ENCODE measurements around the gene SFT2D3. TPM values are rescaled to one million over a fixed set of nuclear protein-coding genes. Genes with fewer than 3 reads are reported as not detected.
A peak's percentile ranks its signal among the peaks of the same experiment; 100 is the strongest.
"Not testable (repeated sequence)": the region's sequence is repeated elsewhere in the genome, so short reads cannot be mapped to it uniquely, and the experiment has no call there.

Gene SFT2D3
- total RNA-seq, 1 experiment from 2014 or later: 3.1 TPM

GRCh38 chr2:127743477-127744026, 42.3 kb downstream of the SFT2D3 start:
- TF ChIP-seq CEBPB (IDR thresholded peaks at IDR 0.05; ENCODE audit: low read depth): no peak
- TF ChIP-seq, protein P1, sequence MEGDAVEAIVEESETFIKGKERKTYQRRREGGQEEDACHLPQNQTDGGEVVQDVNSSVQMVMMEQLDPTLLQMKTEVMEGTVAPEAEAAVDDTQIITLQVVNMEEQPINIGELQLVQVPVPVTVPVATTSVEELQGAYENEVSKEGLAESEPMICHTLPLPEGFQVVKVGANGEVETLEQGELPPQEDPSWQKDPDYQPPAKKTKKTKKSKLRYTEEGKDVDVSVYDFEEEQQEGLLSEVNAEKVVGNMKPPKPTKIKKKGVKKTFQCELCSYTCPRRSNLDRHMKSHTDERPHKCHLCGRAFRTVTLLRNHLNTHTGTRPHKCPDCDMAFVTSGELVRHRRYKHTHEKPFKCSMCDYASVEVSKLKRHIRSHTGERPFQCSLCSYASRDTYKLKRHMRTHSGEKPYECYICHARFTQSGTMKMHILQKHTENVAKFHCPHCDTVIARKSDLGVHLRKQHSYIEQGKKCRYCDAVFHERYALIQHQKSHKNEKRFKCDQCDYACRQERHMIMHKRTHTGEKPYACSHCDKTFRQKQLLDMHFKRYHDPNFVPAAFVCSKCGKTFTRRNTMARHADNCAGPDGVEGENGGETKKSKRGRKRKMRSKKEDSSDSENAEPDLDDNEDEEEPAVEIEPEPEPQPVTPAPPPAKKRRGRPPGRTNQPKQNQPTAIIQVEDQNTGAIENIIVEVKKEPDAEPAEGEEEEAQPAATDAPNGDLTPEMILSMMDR (IDR thresholded peaks at IDR 0.05 in 2 of 3, conservative IDR thresholded peaks at IDR 0.05 in 1 of 3; ENCODE audit: borderline replicate concordance in 1 of 3, insufficient read depth in 1 of 3, low read depth in 2 of 3, low read length in 2 of 3): peak in 2 of 3 experiments; percentile 19 to 27; a peak in 2 of 6 replicates
- Histone ChIP-seq H3K9me3 (ENCODE audit: control insufficient read depth in 1 of 2, insufficient read depth in 1 of 2, low read depth in 1 of 2, low read length in 2 of 2) (no peaks in the 10 kb centered on the region), H3K4me2 (ENCODE audit: low read length) (no peak overlapping the region), H3K27me3 (ENCODE audit: insufficient read depth, low read length) (no peaks in the 10 kb centered on the region), H3K4me1 (ENCODE audit: control insufficient read depth in 1 of 2, insufficient read depth in 2 of 2, low read length in 2 of 2) (no peaks in the 10 kb centered on the region), H3K4me3 (replicated peaks in 1 of 2; ENCODE audit: low read depth in 1 of 2, low read length in 2 of 2) (no peak overlapping the region), H3K9me2 (ENCODE audit: insufficient read depth) (no peaks in the 10 kb centered on the region), H3K79me2 (ENCODE audit: insufficient read depth, low read length) (0 out of 2 replicates have a peak, but pooled peaks cover 3% of the 10 kb centered on the region), H4K20me1 (ENCODE audit: insufficient read depth) (0 out of 2 replicates have a peak, but pooled peaks cover 6% of the 10 kb centered on the region), H3K36me3 (ENCODE audit: control insufficient read depth in 1 of 2, insufficient read depth in 2 of 2, low read length in 2 of 2) (peaks cover 2 to 23% of the 10 kb centered on the region in 2 experiments; a peak in 2 of 4 replicates), H3K9ac (ENCODE audit: low read length) (no peak overlapping the region), H2AFZ (ENCODE audit: low read depth, low read length, poor library complexity, severe bottlenecking) (no peak overlapping the region), H3K27ac (ENCODE audit: low read depth, low read length) (no peak overlapping the region)
- ChIA-PET CTCF (no interaction called here), RAD21 (ENCODE audit: low non-redundant PET in 1 of 2, low total read pairs in 2 of 2, uncharacterized antibody in 2 of 2, unreplicated experiment in 2 of 2) (no interaction called here), POLR2A (no interaction called here)
- no peak for DNase-seq (ENCODE audit: low read depth, low spot score)
- intact Hi-C loops (cut with micrococcal nuclease): no loop called here
- no TSS peak for BruUV-seq (replicated peaks)
- no peak for ATAC-seq

GRCh38 chr2:127747621-127748020, 46.3 kb downstream of the SFT2D3 start:
- Histone ChIP-seq H2AFZ (ENCODE audit: low read depth, low read length, poor library complexity, severe bottlenecking) (no peak overlapping the region), H3K4me1 (ENCODE audit: control insufficient read depth in 1 of 2, insufficient read depth in 2 of 2, low read length in 2 of 2) (0 out of 4 replicates have a peak, but pooled peaks cover 0 to 5% of the 10 kb centered on the region in 2 experiments), H3K9me2 (ENCODE audit: insufficient read depth) (no peaks in the 10 kb centered on the region), H3K4me3 (replicated peaks in 1 of 2; ENCODE audit: low read depth in 1 of 2, low read length in 2 of 2) (no peak overlapping the region), H3K27me3 (ENCODE audit: insufficient read depth, low read length) (no peaks in the 10 kb centered on the region), H3K36me3 (ENCODE audit: control insufficient read depth in 1 of 2, insufficient read depth in 2 of 2, low read length in 2 of 2) (peaks cover 5 to 18% of the 10 kb centered on the region in 2 experiments; a peak in 3 of 4 replicates), H3K27ac (ENCODE audit: low read depth, low read length) (no peak overlapping the region), H3K9me3 (ENCODE audit: control insufficient read depth in 1 of 2, insufficient read depth in 1 of 2, low read depth in 1 of 2, low read length in 2 of 2) (no peaks in the 10 kb centered on the region), H3K9ac (ENCODE audit: low read length) (no peak overlapping the region), H3K79me2 (ENCODE audit: insufficient read depth, low read length) (0 out of 2 replicates have a peak, but pooled peaks cover 3% of the 10 kb centered on the region), H4K20me1 (ENCODE audit: insufficient read depth) (0 out of 2 replicates have a peak, but pooled peaks cover 6% of the 10 kb centered on the region), H3K4me2 (ENCODE audit: low read length) (no peak overlapping the region)
- ATAC-seq (no peak), DNase-seq (ENCODE audit: low read depth, low spot score) (no peak)
- ChIA-PET RAD21 (ENCODE audit: low non-redundant PET in 1 of 2, low total read pairs in 2 of 2, uncharacterized antibody in 2 of 2, unreplicated experiment in 2 of 2) (interaction anchor here in 1 of 2 experiments (0.6 kb wide), 1 partner anchor 160 kb away, joined by 9 read pairs; no protein-coding TSS in a partner anchor), POLR2A (no interaction called here), CTCF (no interaction called here)
- TSS peak; percentile 11 for BruUV-seq (replicated peaks)
- TF ChIP-seq REST (IDR thresholded peaks at IDR 0.05; ENCODE audit: low read depth): no peak
- no peak for TF ChIP-seq EZH2 (IDR thresholded peaks at IDR 0.05)
- TF ChIP-seq ELF1 (IDR thresholded peaks at IDR 0.05; ENCODE audit: borderline replicate concordance, low read depth): no peak
- intact Hi-C loops (cut with micrococcal nuclease): no loop called here

DNA sequence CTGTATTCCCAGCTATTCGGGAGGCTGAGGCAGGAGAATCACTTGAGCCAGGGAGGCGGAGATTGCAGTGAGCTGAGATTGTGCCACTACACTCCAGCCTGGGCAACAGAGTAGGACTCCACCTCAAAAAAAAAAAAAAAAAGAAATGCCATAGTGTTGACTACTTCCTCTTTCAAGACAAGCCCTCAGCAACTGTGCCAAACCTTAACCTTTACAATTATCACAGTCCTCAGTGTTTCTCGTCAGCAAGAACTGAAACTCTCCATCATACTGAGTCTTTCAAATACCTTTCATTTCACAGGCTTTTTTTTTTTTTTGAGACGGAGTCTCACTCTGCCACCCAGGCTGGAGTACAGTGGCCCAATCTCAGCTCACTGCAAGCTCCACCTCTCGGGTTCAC, 48.2 kb downstream of the SFT2D3 start:
- BruUV-seq (replicated peaks); H3K4me1 ChIP-seq (ENCODE audit: control insufficient read depth in 1 of 2, insufficient read depth in 2 of 2, low read length in 2 of 2); H3K9me3 ChIP-seq (ENCODE audit: control insufficient read depth in 1 of 2, insufficient read depth in 1 of 2, low read depth in 1 of 2, low read length in 2 of 2): not testable (repeated sequence)

More for the DNA sequence above, 48.2 kb downstream of the SFT2D3 start:
- CTCF ChIA-PET; POLR2A ChIA-PET; H2AFZ ChIP-seq (ENCODE audit: low read depth, low read length, poor library complexity, severe bottlenecking); RAD21 ChIA-PET (ENCODE audit: low non-redundant PET in 1 of 2, low total read pairs in 2 of 2, uncharacterized antibody in 2 of 2, unreplicated experiment in 2 of 2); ATAC-seq; H3K9ac ChIP-seq (ENCODE audit: low read length); DNase-seq (ENCODE audit: low read depth, low spot score); H3K9me2 ChIP-seq (ENCODE audit: insufficient read depth); intact Hi-C loops (cut with micrococcal nuclease); H3K79me2 ChIP-seq (ENCODE audit: insufficient read depth, low read length); H4K20me1 ChIP-seq (ENCODE audit: insufficient read depth); H3K4me2 ChIP-seq (ENCODE audit: low read length); H3K27me3 ChIP-seq (ENCODE audit: insufficient read depth, low read length); H3K4me3 ChIP-seq (replicated peaks in 1 of 2; ENCODE audit: low read depth in 1 of 2, low read length in 2 of 2); H3K27ac ChIP-seq (ENCODE audit: low read depth, low read length): not testable (repeated sequence)
- H3K36me3 ChIP-seq (ENCODE audit: control insufficient read depth in 1 of 2, insufficient read depth in 2 of 2, low read length in 2 of 2): peaks cover 5 to 20% of the 10 kb centered on the region in 2 experiments; a peak in 3 of 4 replicates

Measured in HCT116 (cell line).